ENCODE data around the gene PCDHAC1. TPM values are rescaled to one million over a fixed set of nuclear protein-coding genes. Genes with fewer than 3 reads are reported as not detected.
"Not testable (repeated sequence)": the region's sequence is repeated elsewhere in the genome, so short reads cannot be mapped to it uniquely, and the experiment has no call there.

PCDHAC1 gene, protein sequence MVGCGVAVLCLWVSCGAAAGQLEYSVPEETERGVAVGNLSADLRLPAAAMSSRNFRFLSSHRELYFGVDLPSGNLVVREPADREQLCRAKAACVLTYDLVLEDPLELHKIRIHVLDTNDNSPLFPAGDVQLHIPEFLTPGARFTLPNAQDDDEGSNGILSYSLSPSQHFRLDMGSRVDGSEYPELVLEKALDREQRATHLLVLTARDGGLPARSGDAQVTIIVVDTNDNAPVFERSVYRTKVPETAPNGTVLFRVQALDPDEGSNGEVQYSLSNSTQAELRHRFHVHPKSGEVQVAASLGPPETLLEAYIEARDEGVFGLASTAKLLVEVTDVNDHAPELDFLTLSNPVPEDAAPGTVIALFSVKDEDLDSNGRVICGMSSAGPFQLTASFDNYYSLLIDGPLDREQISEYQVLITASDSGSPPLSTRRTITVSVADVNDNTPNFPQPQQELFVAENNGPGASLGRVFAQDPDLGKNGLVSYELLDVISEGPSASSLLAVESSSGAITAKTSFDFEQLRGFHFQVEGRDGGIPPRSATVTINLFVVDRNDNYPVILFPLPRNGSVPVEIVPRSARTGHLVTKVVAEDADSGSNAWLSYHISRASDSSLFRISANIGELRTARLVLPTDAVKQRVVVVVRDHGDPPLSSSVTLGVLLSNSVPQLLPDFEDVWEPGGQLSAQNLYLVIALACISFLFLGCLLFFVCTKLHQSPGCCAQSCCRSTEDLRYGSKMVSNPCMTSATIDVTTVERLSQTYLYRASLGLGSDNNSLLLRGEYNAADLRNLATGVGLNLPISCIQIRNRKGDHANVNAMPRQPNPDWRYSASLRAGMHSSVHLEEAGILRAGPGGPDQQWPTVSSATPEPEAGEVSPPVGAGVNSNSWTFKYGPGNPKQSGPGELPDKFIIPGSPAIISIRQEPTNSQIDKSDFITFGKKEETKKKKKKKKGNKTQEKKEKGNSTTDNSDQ
- total RNA-seq: 0.28 TPM

DNA sequence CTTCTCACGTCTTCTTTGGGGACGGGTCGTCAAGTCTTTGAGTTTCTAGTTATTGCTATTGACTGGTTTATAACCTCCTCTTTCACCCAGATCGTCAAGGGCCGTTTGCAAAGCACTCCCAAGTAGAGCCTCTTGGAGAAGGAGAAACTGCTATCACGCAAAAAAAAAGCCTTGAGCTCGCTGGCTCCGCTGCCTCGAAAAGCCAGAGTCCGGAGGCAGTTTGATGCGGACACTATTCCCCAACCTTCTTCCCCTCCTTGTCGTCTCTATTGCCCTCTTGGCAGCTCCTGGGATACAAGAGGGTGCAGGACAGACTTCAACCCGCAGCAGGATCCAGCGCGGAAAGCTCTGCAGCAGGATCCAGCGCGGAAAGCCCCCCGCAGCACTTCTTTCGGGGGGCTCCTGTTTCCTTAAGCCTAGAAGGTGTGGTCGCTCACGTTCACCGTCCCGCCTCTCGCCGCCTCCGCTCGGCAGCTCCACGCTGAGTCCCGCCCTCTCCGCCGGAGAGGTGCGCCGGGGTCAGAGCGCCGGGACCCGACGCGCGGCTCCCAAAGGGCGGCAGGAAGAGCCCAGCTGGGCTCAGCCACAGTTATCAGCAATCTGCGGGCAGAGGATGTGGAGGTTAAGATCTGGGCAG, at the start of gene PCDHAC1:
PCDHAC1 (plus strand) TSS at position 494 of the 637 bp plus-strand sequence. CDS start 594 bp downstream, outside the sequence.
- ATAC-seq (peak; percentile 77), DNase-seq (ENCODE audit: low spot score) (no peak)

DNA sequence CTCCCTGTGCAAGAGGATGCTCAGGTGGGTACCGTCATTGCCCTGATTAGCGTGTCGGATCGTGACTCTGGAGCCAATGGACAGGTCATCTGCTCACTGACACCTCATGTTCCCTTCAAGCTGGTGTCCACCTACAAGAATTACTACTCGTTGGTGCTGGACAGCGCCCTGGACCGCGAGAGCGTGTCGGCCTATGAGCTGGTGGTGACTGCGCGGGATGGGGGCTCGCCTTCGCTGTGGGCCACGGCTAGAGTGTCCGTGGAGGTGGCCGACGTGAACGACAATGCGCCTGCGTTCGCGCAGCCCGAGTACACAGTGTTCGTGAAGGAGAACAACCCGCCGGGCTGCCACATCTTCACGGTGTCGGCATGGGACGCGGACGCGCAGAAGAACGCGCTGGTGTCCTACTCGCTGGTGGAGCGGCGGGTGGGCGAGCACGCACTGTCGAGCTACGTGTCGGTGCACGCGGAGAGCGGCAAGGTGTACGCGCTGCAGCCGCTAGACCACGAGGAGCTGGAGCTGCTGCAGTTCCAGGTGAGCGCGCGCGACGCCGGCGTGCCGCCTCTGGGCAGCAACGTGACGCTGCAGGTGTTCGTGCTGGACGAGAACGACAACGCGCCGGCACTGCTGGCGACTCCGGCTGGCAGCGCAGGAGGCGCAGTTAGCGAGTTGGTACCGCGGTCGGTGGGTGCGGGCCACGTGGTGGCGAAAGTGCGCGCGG, 49.4 kb upstream of the PCDHAC1 start:
- DNase-seq (ENCODE audit: low spot score); ATAC-seq: not testable (repeated sequence)

DNA sequence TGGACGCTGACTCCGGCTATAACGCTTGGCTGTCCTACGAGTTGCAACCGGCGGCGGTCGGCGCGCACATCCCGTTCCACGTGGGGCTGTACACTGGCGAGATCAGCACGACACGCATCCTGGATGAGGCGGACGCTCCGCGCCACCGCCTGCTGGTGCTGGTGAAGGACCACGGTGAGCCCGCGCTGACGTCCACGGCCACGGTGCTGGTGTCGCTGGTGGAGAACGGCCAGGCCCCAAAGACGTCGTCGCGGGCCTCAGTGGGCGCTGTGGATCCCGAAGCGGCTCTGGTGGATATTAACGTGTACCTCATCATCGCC, 48.9 kb upstream of the PCDHAC1 start:
- ATAC-seq: no peak

DNA sequence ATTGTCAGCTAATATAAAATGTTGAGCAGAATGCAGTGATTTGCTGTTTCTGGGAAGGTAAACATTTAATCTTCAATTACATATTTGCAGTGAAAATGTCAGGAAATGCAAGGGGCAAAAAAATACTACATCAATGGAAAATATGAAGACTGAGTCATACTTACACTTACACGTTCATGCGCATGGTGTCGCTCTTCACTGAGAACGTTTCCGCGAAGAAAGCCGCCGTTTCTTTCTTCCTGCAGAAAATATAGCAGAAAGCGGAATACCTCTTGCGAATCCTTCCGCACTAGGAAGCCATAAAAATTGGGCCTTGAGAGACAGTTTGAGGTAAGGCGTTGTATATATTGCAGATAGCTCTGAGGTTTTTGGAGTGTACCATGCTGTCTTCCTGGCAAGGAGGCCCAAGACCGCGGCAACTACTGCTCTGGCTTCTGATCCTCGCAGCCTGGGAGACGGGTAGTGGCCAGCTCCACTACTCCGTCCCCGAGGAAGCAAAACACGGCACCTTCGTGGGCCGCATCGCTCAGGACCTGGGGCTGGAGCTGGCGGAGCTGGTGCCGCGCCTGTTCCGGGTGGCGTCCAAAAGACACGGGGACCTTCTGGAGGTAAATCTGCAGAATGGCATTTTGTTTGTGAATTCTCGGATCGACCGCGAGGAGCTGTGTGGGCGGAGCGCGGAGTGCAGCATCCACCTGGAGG, 44.1 kb upstream of the PCDHAC1 start, which contains the start of gene PCDHA13:
PCDHA13 (plus strand) TSS at position 236 of the 702 bp plus-strand sequence; CDS start at position 381, 145 bp downstream.
- DNase-seq (ENCODE audit: low spot score): no peak
- ATAC-seq: peak; percentile 74

More for the DNA sequence above, 48.9 kb upstream of the PCDHAC1 start:
- DNase-seq (ENCODE audit: low spot score): no peak

DNA sequence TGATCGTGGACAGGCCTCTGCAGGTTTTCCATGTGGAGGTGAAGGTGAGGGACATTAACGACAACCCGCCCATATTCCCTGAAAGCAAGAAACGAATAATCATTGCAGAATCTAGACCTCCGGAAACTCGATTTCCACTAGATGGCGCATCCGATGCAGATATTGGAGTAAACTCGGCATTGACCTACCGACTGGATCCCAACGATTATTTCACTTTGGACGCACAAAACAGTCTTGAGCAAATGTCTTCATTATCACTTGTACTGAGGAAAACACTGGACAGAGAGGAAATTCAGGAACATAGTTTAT, 43.6 kb upstream of the PCDHAC1 start:
- no peak for DNase-seq (ENCODE audit: low spot score)
- ATAC-seq: peak; percentile 59

DNA sequence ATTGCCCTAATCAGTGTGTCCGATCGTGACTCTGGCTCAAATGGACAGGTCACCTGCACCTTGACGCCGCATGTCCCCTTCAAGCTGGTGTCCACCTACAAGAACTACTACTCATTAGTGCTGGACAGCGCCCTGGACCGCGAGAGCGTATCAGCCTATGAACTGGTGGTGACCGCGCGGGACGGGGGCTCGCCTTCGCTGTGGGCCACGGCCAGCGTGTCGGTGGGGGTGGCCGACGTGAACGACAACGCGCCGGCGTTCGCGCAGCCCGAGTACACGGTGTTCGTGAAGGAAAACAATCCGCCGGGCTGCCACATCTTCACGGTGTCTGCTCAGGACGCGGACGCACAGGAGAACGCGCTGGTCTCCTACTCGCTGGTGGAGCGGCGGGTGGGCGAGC, 42.7 kb upstream of the PCDHAC1 start:
- ATAC-seq: no peak
- no peak for DNase-seq (ENCODE audit: low spot score)

DNA sequence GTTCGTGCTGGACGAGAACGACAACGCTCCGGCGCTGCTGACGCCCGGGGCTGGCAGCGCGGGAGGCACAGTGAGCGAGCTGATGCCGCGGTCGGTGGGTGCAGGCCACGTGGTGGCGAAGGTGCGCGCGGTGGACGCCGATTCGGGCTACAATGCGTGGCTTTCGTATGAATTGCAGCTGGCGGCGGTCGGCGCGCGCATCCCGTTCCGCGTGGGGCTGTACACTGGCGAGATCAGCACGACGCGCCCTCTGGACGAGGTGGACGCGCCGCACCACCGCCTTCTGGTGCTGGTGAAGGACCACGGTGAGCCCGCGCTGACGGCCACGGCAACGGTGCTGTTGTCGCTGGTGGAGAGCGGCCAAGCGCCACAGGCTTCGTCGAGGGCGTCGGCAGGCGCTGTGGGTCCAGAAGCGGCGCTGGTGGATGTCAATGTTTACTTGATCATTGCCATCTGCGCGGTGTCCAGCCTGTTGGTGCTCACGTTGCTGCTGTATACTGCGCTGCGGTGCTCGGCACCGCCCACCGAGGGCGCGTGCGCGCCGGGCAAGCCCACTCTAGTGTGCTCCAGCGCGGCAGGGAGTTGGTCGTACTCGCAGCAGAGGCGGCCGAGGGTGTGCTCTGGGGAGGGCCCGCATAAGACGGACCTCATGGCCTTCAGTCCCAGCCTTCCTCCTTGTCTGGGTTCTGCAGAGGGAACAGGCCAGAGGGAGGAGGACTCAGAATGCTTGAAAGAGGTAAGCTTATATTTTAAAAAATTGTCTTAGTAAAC, 42.0 kb upstream of the PCDHAC1 start:
- ATAC-seq (no peak), DNase-seq (ENCODE audit: low spot score) (no peak)

DNA sequence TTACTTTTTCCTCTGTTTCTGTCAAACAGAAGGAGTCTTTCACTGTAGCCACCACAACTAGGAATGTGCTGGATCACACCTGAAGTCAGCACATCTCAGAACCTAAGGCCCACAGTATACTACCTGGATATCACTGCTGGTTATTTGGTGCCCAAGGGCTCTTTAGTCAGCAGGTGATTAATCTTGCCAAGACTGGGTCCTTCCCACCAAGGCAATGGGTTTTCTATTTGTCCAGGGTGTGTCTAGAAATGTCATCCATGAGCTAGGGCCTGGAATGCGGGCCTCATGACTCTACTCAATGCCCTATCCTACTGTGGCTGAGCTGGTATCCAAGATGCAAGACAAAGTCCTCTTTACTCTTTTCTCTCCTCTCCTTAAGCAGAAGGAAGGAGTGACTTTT, 9.8 kb upstream of the PCDHAC1 start:
- DNase-seq (ENCODE audit: low spot score) (no peak), ATAC-seq (no peak)

DNA sequence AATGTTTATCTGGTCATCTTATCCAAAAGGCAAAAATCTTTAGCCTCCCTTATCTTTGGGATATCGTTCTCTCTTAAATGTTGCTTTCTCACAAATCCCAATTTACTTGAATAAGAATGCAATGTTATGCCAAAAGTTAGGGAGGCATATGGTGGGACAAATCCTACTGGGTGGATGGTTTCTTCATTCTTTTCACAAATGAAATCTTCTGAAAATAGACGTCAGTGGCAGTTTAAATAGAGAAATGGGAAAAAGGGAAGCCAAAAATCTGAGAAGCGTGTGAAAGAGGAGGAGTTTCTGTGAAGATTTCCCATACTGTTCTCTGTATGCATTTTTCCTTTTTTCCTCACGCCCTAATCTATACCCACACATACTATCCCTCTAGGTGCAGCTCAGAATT, 2.5 kb upstream of the PCDHAC1 start:
- ATAC-seq (no peak), DNase-seq (ENCODE audit: low spot score) (no peak)

DNA sequence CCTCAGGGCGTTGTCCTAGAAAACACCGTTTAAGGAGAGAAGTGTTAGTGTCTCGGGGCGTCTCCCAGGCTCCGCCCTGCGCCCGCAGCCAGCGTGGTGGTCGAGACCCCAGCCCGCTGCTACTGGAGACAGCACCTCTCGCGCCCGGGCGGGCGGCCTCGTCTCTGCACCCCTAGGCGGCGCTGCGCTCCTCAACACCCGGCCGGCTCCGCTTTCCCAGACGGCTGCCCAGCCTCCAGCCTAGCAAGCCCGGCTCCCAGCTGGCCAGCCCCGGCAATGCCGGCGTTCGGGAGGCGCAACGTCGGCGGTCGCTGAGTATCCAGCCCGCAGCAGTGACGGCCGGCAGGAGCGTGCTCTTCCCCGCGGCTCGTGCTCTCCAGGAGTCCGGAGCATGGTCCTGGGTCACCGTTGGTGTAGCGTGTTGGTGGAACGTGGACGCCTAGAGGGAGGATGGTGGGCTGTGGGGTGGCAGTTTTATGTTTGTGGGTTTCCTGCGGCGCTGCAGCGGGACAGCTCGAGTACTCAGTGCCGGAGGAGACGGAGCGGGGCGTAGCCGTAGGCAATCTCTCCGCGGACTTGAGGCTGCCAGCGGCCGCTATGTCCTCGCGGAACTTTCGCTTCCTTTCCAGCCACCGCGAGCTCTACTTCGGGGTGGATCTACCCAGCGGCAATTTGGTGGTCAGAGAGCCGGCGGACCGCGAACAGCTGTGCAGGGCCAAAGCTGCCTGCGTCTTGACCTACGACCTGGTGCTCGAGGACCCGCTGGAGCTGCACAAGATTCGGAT, 536 bp downstream of the PCDHAC1 start:
- DNase-seq (ENCODE audit: low spot score) (peak; percentile 71), ATAC-seq (peak; percentile 97)

DNA sequence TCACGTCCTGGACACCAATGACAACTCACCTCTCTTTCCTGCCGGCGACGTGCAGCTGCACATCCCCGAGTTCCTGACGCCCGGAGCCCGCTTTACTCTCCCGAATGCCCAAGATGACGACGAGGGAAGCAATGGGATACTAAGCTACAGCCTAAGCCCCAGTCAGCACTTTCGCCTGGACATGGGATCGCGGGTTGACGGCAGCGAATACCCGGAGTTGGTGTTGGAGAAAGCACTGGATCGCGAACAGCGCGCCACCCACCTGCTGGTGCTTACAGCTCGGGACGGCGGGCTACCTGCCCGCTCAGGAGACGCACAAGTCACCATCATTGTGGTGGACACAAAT, 1.1 kb downstream of the PCDHAC1 start:
- DNase-seq (ENCODE audit: low spot score): no peak
- ATAC-seq: peak; percentile 5

DNA sequence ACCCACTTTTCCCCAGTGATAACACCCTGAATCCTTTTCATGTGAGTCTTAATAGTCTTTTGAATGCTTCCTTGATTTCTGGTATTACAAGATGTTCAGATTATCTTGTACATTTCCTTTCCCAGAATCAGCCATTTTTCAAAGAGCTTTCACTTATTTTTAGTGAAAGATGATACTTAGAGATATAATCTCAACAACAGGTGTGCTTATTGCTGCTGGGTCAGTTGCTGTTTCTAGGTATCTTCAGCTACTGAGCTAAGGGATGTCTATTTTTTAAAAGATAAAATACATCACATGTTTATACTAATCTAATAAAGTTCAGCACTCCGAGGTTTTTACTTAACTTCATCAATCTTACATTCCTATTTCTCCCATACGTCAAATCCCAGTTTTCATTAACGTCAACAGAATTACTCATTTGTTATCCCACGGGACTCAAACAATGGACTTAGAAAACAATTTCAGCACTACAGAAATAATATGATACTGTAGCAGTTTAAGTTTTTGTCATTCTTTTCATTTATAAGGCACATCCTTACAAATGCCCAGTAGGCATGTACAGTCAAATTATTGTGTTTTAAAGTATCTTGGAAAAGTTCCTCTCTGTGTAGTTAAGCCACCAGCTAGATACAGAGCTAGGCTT, 9.0 kb downstream of the PCDHAC1 start:
- ATAC-seq (no peak), DNase-seq (ENCODE audit: low spot score) (no peak)

DNA sequence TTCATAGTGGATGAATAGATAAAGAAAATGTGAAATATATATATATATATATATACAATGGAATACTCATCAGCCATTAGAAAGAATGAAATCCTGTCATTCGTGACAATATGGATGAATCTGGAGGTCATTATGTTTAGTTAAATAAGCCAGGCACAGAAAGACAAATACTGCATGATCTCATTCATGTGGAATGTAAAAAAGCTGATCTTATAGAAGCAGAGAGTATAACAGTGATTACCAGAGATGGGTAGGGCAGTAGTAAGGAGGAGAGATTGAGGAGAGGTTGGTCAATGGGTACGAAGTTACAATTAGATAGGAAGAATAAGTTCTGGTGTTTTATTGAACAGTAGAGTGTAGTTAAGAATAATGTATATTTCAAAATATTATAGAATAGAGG, 20.5 kb downstream of the PCDHAC1 start:
- ATAC-seq (no peak), DNase-seq (ENCODE audit: low spot score) (no peak)

DNA sequence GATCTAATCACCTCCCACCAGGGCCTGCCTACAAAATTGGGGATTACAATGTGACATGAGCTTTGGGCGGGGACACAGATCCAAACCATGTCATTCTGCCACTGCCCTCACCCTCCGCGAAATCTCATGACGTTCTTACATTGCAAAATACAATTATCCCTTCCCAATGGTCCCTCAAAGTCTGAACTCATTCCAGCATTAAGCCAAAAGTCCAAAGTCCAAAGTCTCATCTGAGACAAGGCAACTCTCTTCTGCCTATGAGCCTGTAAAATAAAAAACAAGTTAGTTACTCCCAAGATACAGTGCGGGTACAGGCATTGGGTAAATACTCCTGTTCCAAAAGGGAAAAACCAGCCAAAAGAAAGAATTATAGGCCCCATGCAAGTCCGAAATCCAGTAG, 25.5 kb downstream of the PCDHAC1 start:
- DNase-seq (ENCODE audit: low spot score) (no peak), ATAC-seq (peak; percentile 29)

DNA sequence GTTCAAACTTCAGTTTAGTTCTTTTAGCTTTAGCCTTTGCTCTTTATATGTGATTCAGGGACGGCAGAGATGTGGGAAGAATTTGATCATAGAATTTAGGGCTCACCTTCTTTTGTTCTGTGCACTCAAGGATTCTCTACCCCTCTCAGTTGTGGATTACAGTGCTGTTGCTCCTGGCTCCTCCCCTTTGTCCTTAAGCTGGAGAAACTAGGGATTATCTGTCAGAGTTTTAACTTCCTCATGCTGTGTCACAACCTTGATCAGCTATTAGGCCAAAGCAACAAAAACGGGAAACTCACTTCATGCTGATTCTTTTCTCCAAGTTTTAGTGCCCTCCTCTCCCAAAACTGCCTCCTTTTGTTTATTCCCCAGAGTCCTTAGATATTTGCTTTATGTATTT, 27.1 kb downstream of the PCDHAC1 start:
- DNase-seq (ENCODE audit: low spot score) (no peak), ATAC-seq (no peak)

DNA sequence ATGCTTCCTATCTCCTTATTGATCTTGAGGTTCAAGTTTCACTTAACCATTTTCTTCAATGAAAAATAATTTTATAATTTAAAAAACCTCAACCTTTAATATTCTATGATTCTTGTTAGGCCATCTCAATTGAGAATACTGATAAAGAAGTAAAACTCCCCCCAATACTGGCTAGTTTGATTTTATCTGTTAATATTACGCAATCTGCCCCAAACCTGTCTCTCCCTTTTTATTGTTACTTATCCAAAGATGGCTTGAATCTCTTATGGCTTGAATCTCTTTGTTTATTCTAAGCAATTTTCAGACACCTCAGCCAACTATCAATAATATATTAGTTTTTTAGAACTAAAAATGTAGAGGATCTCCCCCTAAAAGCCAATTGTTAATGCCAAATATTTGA, 36.1 kb downstream of the PCDHAC1 start:
- DNase-seq (ENCODE audit: low spot score) (no peak), ATAC-seq (no peak)

DNA sequence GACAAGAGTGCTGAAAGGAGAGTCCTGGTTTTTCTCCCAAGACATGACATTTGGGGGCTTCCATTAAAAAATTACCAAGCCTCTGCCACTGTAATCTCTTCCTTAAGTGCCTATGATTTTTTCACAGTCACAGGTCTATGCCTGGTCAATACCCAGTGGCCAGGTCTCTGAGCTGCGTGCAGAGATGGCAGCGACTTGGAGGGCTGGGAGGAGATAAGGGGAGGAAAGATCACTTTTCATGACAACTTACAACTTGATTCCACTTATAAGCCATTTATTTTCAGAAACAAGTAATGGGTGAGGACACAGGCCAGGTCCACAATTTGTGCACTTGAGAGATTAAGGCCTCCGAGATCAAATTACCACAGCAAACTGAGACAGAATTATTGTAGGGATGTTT, 38.3 kb downstream of the PCDHAC1 start:
- DNase-seq (ENCODE audit: low spot score) (no peak), ATAC-seq (no peak)

DNA sequence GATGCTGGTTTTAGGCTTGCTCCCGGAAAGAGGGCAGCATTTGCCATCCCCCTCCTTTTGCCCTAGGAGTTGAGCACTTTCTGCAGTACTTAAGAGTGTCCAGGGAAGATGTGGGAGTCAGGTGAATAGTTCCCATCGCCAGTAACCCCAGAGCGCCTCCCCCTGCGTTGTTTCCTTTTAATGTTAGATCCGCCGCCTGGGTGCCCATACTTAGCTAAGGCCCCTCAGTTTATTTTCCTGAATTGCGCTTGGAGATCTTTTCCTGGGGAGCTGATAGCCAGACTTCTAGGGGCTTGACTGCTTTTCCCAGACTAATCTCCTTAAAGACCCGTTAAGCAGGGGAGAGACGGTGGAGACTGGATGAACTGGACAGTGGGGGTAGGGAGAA, 39.8 kb downstream of the PCDHAC1 start:
- ATAC-seq (no peak), DNase-seq (ENCODE audit: low spot score) (no peak)
